SK-N-SH (cell line): ENCODE measurements around the gene YAP1. TPM values are rescaled to one million over a fixed set of nuclear protein-coding genes. Genes with fewer than 3 reads are reported as not detected.

Source experiments
- CTCF ChIA-PET: fragments of 300-600, 350-600 bp; formaldehyde crosslinking; extraction: SDS; loops from one replicate; lab custom pipeline; 2021; lab: Yijun Ruan, JAX
- POLR2A ChIA-PET: fragments of 350-600 bp; sonication (Branson Sonifier 250); formaldehyde crosslinking; extraction: SDS; loops from one replicate; lab custom pipeline; 2020; ENCODE audit warnings: antibody characterized with exemption, inconsistent platforms; lab: Yijun Ruan, JAX
- DNase-seq: peaks from one replicate; pipeline ENCODE4 v3.0.0; 2012
- H2AFZ ChIP-seq: fragments of 200-600 bp; sonication (generic); 2 replicates; pipeline ENCODE4 v1.8.1; 2016; ENCODE audit warnings: antibody characterized with exemption, mild to moderate bottlenecking, low read depth
- H3F3A ChIP-seq: fragments of 200-600 bp; sonication (generic); replicated peaks from 2 replicates; pipeline ENCODE3; 2016; ENCODE audit warnings: antibody characterized with exemption, mild to moderate bottlenecking; ENCODE audit not compliant: insufficient read depth
- H3K27ac ChIP-seq, 2 experiments: fragments of 200-500 bp in 1 of 2; fragments of 200-600 bp in 1 of 2; sonication (Bioruptor generic) in 1 of 2; sonication (generic), shearing (Covaris generic) in 1 of 2; 2 replicates each; pipeline versions ENCODE4 v1.5.1 to v1.6.1; 2014 to 2016; ENCODE audit warnings: low read depth in 2 of 2, inconsistent platforms in 1 of 2, low read length in 1 of 2, mild to moderate bottlenecking in 1 of 2, mixed read lengths in 1 of 2
- H3K27me3 ChIP-seq: fragments of 200-600 bp; sonication (generic), shearing (Covaris generic); 2 replicates; pipeline ENCODE4 v1.6.1; 2016; ENCODE audit warnings: mixed run types; ENCODE audit not compliant: insufficient read depth
- H3K36me3 ChIP-seq, 2 experiments: fragments of 200-500 bp in 1 of 2; fragments of 200-600 bp in 1 of 2; sonication (Bioruptor generic) in 1 of 2; sonication (generic) in 1 of 2; replicated peaks in 1 of 2; 2 replicates each; pipeline versions ENCODE3 to v1.5.1; 2014 to 2016; ENCODE audit warnings: low read length in 1 of 2, mild to moderate bottlenecking in 1 of 2; ENCODE audit not compliant: insufficient read depth in 2 of 2, control insufficient read depth in 1 of 2
- H3K4me1 ChIP-seq, 2 experiments: fragments of 200-500 bp in 1 of 2; fragments of 200-600 bp in 1 of 2; sonication (Bioruptor generic) in 1 of 2; sonication (generic), shearing (Covaris generic) in 1 of 2; 2 replicates each; pipeline versions ENCODE4 v1.5.1 to v1.6.1; 2014 to 2016; ENCODE audit warnings: low read depth in 1 of 2, low read length in 1 of 2, mixed run types in 1 of 2; ENCODE audit not compliant: insufficient read depth in 2 of 2, control insufficient read depth in 1 of 2
- H3K4me2 ChIP-seq: fragments of 200-600 bp; sonication (generic), shearing (Covaris generic); 2 replicates; pipeline ENCODE4 v1.6.1; 2017; ENCODE audit warnings: mixed run types
- H3K4me3 ChIP-seq, 2 experiments: fragments of 200-500 bp in 1 of 2; fragments of 200-600 bp in 1 of 2; sonication (Bioruptor generic) in 1 of 2; sonication (generic), shearing (Covaris generic) in 1 of 2; 2 replicates each; pipeline versions ENCODE4 v1.5.1 to v1.8.1; 2014 to 2016; ENCODE audit warnings: low read depth in 2 of 2, inconsistent platforms in 1 of 2, low read length in 1 of 2, mild to moderate bottlenecking in 1 of 2, mixed read lengths in 1 of 2, moderate library complexity in 1 of 2
- H3K79me2 ChIP-seq: fragments of 200-600 bp; sonication (generic); 2 replicates; pipeline ENCODE4 v1.8.1; 2017; ENCODE audit warnings: mild to moderate bottlenecking; ENCODE audit not compliant: insufficient read depth
- H3K9ac ChIP-seq: fragments of 200-600 bp; sonication (generic); 2 replicates; pipeline ENCODE4 v1.6.1; 2017; ENCODE audit warnings: mixed run types
- H3K9me2 ChIP-seq: fragments of 200-600 bp; sonication (generic); 2 replicates; pipeline ENCODE4 v1.6.1; 2017; ENCODE audit warnings: mixed run types
- H3K9me3 ChIP-seq: fragments of 200-600 bp; sonication (generic); 2 replicates; pipeline ENCODE4 v1.6.1; 2017; ENCODE audit warnings: mixed run types, mild to moderate bottlenecking, moderate library complexity
- H4K20me1 ChIP-seq: fragments of 200-600 bp; sonication (generic); 2 replicates; pipeline ENCODE4 v1.6.1; 2017; ENCODE audit warnings: mild to moderate bottlenecking, mixed run types; ENCODE audit not compliant: insufficient read depth
- EP300 ChIP-seq, 2 experiments: IDR thresholded peaks; 2 replicates each; pipeline versions ENCODE4 v1.4.0 to v1.6.1; 2012; ENCODE audit warnings: borderline replicate concordance in 1 of 2, low read depth in 1 of 2, low read length in 1 of 2
- FOSL2 ChIP-seq: IDR thresholded peaks from 2 replicates; pipeline ENCODE4 v1.4.0; 2012; ENCODE audit warnings: low read depth, mild to moderate bottlenecking, moderate library complexity, borderline replicate concordance
- GABPA ChIP-seq: IDR thresholded peaks from 2 replicates; pipeline ENCODE4 v1.4.0; 2012; ENCODE audit warnings: low read depth, mild to moderate bottlenecking
- JUND ChIP-seq: IDR thresholded peaks from 2 replicates; pipeline ENCODE4 v1.4.0; 2012
- MEF2A ChIP-seq: IDR thresholded peaks from 2 replicates; pipeline ENCODE4 v1.4.0; 2012; ENCODE audit warnings: low read depth, borderline replicate concordance
- MXI1 ChIP-seq: IDR thresholded peaks from 2 replicates; pipeline ENCODE4 v1.6.1; 2012; ENCODE audit warnings: mild to moderate bottlenecking, low read depth, low read length, improper control_type of control experiment
- NFIC ChIP-seq: IDR thresholded peaks from 2 replicates; pipeline ENCODE4 v1.4.0; 2012; ENCODE audit warnings: borderline replicate concordance
- NRF1 ChIP-seq: IDR thresholded peaks from 2 replicates; pipeline ENCODE4 v1.6.1; 2012; ENCODE audit warnings: low read depth, mild to moderate bottlenecking, low read length
- POLR2AphosphoS5 ChIP-seq: IDR thresholded peaks from 2 replicates; pipeline ENCODE4 v1.6.1; 2012; ENCODE audit warnings: low read depth, low read length
- RAD21 ChIP-seq: IDR thresholded peaks from 2 replicates; pipeline ENCODE4 v1.6.1; 2012; ENCODE audit warnings: mild to moderate bottlenecking, low read length
- RCOR1 ChIP-seq: fragments of 150-350 bp; IDR thresholded peaks from 2 replicates; pipeline ENCODE4 v1.6.1; 2017; ENCODE audit warnings: antibody characterized with exemption, low read length
- TCF12 ChIP-seq: IDR thresholded peaks from 2 replicates; pipeline ENCODE4 v1.4.0; 2012
- WGBS: methylation state at CpG from one replicate; pipeline ENCODE4 v1.1.6; 2017; ENCODE audit warnings: low lambda C conversion rate; 5-methylcytosine and 5-hydroxymethylcytosine counted together
- polyA plus RNA-seq, 3 experiments: library from polyadenylated mRNA; depleted of rRNA; stranded (reverse); fragments of >200 nt; gene quantifications; 2 replicates each; pipeline ENCODE4 v1.2.3, GENCODE V29; 2012
- TF ChIP-seq, protein P1 (sequence below): IDR thresholded peaks from 2 replicates; pipeline ENCODE4; 2012
- TF ChIP-seq, protein P2 (sequence below): IDR thresholded peaks from 2 replicates; pipeline ENCODE4 v1.4.0; 2012; ENCODE audit warnings: low read depth, borderline replicate concordance

YAP1 gene
- polyA plus RNA-seq, 1 of the 3 experiments (the other 2 are of a cell fraction), result 53.2 TPM

DNA sequence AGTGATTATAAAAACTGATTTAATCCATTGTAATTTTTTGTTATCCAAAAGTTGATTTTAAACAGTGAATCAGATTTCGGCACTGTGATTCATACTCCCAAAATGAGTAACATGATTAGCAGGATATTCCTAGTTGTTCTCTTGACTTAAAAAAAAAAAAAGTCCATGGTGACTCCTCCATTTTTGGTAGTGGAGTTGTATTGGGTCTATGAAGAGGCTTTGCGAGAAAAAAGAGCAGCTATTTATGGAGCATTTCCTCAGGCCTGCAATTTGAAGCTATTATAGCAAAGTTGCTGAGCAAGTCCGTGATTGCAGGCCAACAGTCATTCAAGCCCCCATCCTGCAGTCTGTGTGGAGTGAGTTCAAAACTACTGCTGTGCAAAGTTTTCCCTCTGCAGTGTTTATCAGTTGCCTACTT lies 28.8 kb downstream of the YAP1 start:
- Histone ChIP-seq H2AFZ (no peak overlapping the region), H3K27ac (peak overlapping the region; percentile 67 to 95; a peak in 3 of 4 replicates)
- 8% methylated on average over 3 of the region's 3 CpGs for WGBS
- TF ChIP-seq POLR2AphosphoS5 (no peak), GABPA (0 out of 2 replicates have a peak, but pooled peaks have one; percentile 10), TCF12 (peak; percentile 35; the same call in 1 of the 2 replicates), NFIC (no peak), EP300 (IDR thresholded peaks at IDR 0.05; ENCODE audit: borderline replicate concordance in 1 of 2, low read depth in 1 of 2, low read length in 1 of 2) (peak in 1 of 2 experiments; percentile 53; a peak in 1 of 4 replicates), NRF1 (no peak), MEF2A (peak; percentile 90), JUND (peak; percentile 57), MXI1 (no peak), RAD21 (no peak), FOSL2 (peak; percentile 54; the same call in 1 of the 2 replicates)
- TF ChIP-seq, protein P1, sequence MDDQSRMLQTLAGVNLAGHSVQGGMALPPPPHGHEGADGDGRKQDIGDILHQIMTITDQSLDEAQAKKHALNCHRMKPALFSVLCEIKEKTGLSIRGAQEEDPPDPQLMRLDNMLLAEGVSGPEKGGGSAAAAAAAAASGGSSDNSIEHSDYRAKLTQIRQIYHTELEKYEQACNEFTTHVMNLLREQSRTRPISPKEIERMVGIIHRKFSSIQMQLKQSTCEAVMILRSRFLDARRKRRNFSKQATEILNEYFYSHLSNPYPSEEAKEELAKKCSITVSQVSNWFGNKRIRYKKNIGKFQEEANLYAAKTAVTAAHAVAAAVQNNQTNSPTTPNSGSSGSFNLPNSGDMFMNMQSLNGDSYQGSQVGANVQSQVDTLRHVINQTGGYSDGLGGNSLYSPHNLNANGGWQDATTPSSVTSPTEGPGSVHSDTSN, result peak; percentile 25; the same call in 1 of the 2 replicates
- TF ChIP-seq, protein P2, sequence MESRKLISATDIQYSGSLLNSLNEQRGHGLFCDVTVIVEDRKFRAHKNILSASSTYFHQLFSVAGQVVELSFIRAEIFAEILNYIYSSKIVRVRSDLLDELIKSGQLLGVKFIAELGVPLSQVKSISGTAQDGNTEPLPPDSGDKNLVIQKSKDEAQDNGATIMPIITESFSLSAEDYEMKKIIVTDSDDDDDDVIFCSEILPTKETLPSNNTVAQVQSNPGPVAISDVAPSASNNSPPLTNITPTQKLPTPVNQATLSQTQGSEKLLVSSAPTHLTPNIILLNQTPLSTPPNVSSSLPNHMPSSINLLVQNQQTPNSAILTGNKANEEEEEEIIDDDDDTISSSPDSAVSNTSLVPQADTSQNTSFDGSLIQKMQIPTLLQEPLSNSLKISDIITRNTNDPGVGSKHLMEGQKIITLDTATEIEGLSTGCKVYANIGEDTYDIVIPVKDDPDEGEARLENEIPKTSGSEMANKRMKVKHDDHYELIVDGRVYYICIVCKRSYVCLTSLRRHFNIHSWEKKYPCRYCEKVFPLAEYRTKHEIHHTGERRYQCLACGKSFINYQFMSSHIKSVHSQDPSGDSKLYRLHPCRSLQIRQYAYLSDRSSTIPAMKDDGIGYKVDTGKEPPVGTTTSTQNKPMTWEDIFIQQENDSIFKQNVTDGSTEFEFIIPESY, result no peak
- TF ChIP-seq, all 33 proteins: peak for 7
- Histone ChIP-seq H3K4me2 (peak overlapping the region; percentile 32), H3K4me3 (no peak overlapping the region; a peak in 2 of 4 replicates), H3K79me2 (peaks cover 93% of the 10 kb centered on the region), H4K20me1 (peaks cover 21% of the 10 kb centered on the region; the same call in 1 of the 2 replicates), H3F3A (peaks cover 54% of the 10 kb centered on the region), H3K4me1 (peaks cover 0 to 27% of the 10 kb centered on the region in 2 experiments; a peak in 3 of 4 replicates), H3K36me3 (peaks cover 0 to 16% of the 10 kb centered on the region in 2 experiments), H3K27me3 (no peaks in the 10 kb centered on the region), H3K9ac (peak overlapping the region; percentile 14; the same call in 1 of the 2 replicates), H3K9me3 (no peaks in the 10 kb centered on the region), H3K9me2 (no peaks in the 10 kb centered on the region)
- DNase-seq, result no peak
- POLR2A ChIA-PET, result no interaction called here
- CTCF ChIA-PET, result no interaction called here

DNA sequence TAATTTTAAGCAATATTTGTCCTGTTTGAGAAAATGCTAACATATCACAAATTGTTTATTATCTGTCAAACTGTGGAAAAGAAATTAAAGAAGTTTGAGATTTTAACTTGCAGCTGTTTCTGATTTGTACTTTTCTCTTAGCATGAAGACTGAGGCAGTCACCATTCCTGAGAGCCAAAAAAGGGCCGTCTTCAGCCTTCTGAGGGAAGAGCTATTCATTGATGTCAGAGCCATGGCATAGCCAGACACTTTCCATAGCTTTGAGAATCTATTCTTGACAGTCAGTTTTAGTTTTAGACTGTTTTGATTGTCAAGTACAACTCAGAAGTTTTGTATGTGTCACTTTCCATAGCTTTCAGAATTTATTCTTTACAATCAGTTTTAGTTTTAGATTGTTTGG lies 32.1 kb downstream of the YAP1 start:
- peak overlapping the region; percentile 22 to 32; a peak in 2 of 4 replicates for H3K27ac ChIP-seq
- peaks cover 52% of the 10 kb centered on the region for H3F3A ChIP-seq
- H4K20me1 ChIP-seq, result peaks cover 38% of the 10 kb centered on the region
- TF ChIP-seq TCF12 (0 out of 2 replicates have a peak, but pooled peaks have one; percentile 27), RCOR1 (no peak)
- ChIA-PET CTCF (no interaction called here), POLR2A (interaction anchor here (0.5 kb wide), 1 partner anchor 703 kb away, joined by 3 read pairs; no protein-coding TSS in a partner anchor)
- WGBS, result 27% methylated on average over 1 of the region's 1 CpG
- no peak overlapping the region for H3K9ac ChIP-seq
- no peaks in the 10 kb centered on the region for H3K9me2 ChIP-seq
- no peak overlapping the region for H2AFZ ChIP-seq
- H3K36me3 ChIP-seq, result peaks cover 0 to 12% of the 10 kb centered on the region in 2 experiments
- H3K9me3 ChIP-seq, result no peaks in the 10 kb centered on the region
- no peak for DNase-seq
- H3K27me3 ChIP-seq, result no peaks in the 10 kb centered on the region
- H3K4me1 ChIP-seq, result peaks cover 0 to 55% of the 10 kb centered on the region in 2 experiments; a peak in 3 of 4 replicates
- no peak overlapping the region for H3K4me2 ChIP-seq
- H3K79me2 ChIP-seq, result peaks cover 94% of the 10 kb centered on the region
- no peak overlapping the region for H3K4me3 ChIP-seq
